Neutrophil (primary cell): ENCODE data around the gene IRF3.

ENCODE experiments used
- H3K27ac ChIP-seq: fragments of 200-600 bp; sonication (generic); 2 replicates; pipeline ENCODE4 v1.5.1; 2016; ENCODE audit warnings: mild to moderate bottlenecking, moderate library complexity
- H3K27me3 ChIP-seq: fragments of 200-600 bp; sonication (generic); 2 replicates; pipeline ENCODE4 v1.6.0; 2016; ENCODE audit warnings: mild to moderate bottlenecking
- H3K36me3 ChIP-seq: fragments of 200-600 bp; sonication (generic); 2 replicates; pipeline ENCODE4 v1.5.1; 2017
- H3K4me1 ChIP-seq, 2 experiments: fragments of 200-600 bp in 1 of 2; sonication (generic) in 1 of 2; 1 replicate in 1 of 2; 2 replicates in 1 of 2; pipeline versions ENCODE4 v1.5.1 to v1.6.1; 2013 to 2016; ENCODE audit warnings: low read depth in 1 of 2, low read length in 1 of 2, mild to moderate bottlenecking in 1 of 2, moderate library complexity in 1 of 2; ENCODE audit not compliant: control insufficient read depth in 1 of 2, insufficient read depth in 1 of 2
- H3K4me3 ChIP-seq, 2 experiments: fragments of 200-600 bp in 1 of 2; sonication (generic) in 1 of 2; 1 replicate in 1 of 2; 2 replicates in 1 of 2; pipeline ENCODE4 v1.5.1; 2013 to 2016; ENCODE audit warnings: low read depth in 1 of 2, low read length in 1 of 2, mild to moderate bottlenecking in 1 of 2, moderate library complexity in 1 of 2
- H3K9me3 ChIP-seq: fragments of 200-600 bp; sonication (generic); 2 replicates; pipeline ENCODE4 v1.5.1; 2016
- CTCF ChIP-seq: fragments of 200-600 bp; sonication (generic); IDR thresholded peaks from 2 replicates; pipeline ENCODE4 v1.5.1; 2016; ENCODE audit warnings: antibody characterized with exemption

Gene IRF3

GRCh38 chr19:49662011-49662410, 3.6 kb downstream of the IRF3 start:
- Histone ChIP-seq H3K36me3 (peaks cover 63% of the 10 kb centered on the region), H3K27ac (no peak overlapping the region), H3K4me3 (no peak overlapping the region), H3K4me1 (peaks cover 31 to 33% of the 10 kb centered on the region in 2 experiments), H3K9me3 (no peaks in the 10 kb centered on the region), H3K27me3 (no peaks in the 10 kb centered on the region)
- TF ChIP-seq CTCF = no peak

- Histone ChIP-seq H3K27me3 (no peaks in the 10 kb centered on the region), H3K4me1 (peaks cover 21 to 24% of the 10 kb centered on the region in 2 experiments), H3K4me3 (no peak overlapping the region), H3K9me3 (no peaks in the 10 kb centered on the region), H3K36me3 (peaks cover 78% of the 10 kb centered on the region), H3K27ac (no peak overlapping the region)
- no peak for TF ChIP-seq CTCF
Measured at GRCh38 chr19:49660338-49660961, 5.2 kb downstream of the IRF3 start.

- H3K27ac ChIP-seq = no peak overlapping the region
- peaks cover 8 to 9% of the 10 kb centered on the region in 2 experiments for H3K4me1 ChIP-seq
- no peaks in the 10 kb centered on the region for H3K9me3 ChIP-seq
- no peak overlapping the region for H3K4me3 ChIP-seq
- no peaks in the 10 kb centered on the region for H3K27me3 ChIP-seq
- no peak for TF ChIP-seq CTCF
- peaks cover 95% of the 10 kb centered on the region for H3K36me3 ChIP-seq
Measured at GRCh38 chr19:49658566-49659442, 6.9 kb downstream of the IRF3 start.

- Histone ChIP-seq H3K27ac (no peak overlapping the region), H3K4me1 (peaks cover 2% of the 10 kb centered on the region in 2 experiments), H3K9me3 (no peaks in the 10 kb centered on the region), H3K4me3 (no peak overlapping the region), H3K27me3 (no peaks in the 10 kb centered on the region), H3K36me3 (peaks cover 100% of the 10 kb centered on the region)
- no peak for TF ChIP-seq CTCF
Measured at GRCh38 chr19:49658139-49658517, 7.5 kb downstream of the IRF3 start.

- no peak overlapping the region for H3K27ac ChIP-seq
- no peak for TF ChIP-seq CTCF
- H3K9me3 ChIP-seq = no peaks in the 10 kb centered on the region
- peaks cover 100% of the 10 kb centered on the region for H3K36me3 ChIP-seq
- H3K4me1 ChIP-seq = no peaks in the 10 kb centered on the region
- no peak overlapping the region for H3K4me3 ChIP-seq
- H3K27me3 ChIP-seq = no peaks in the 10 kb centered on the region
Measured at GRCh38 chr19:49657493-49658138, 8.0 kb downstream of the IRF3 start.
